Trophoblast cell (in vitro differentiated cells and primary cell): ENCODE data around the gene TMEM134.
A peak's percentile ranks its signal among the peaks of the same experiment; 100 is the strongest.

Source experiments
- DNase-seq, 2 donors: peaks; one replicate each; pipeline ENCODE4 v3.0.0-alpha.2; 2016
- H2AFZ ChIP-seq: 2 replicates; pipeline ENCODE4 v1.6.1; 2013; ENCODE audit warnings: low read length, moderate library complexity, mild to moderate bottlenecking; ENCODE audit not compliant: insufficient read depth, poor library complexity
- H2AK5ac ChIP-seq: 2 replicates; pipeline ENCODE4 v1.6.1; 2013; ENCODE audit warnings: mild to moderate bottlenecking, low read length
- H2BK120ac ChIP-seq: 2 replicates; pipeline ENCODE4 v1.6.1; 2013; ENCODE audit warnings: low read length, mild to moderate bottlenecking, moderate library complexity; ENCODE audit not compliant: insufficient read depth, poor library complexity
- H2BK12ac ChIP-seq: 2 replicates; pipeline ENCODE4 v1.6.1; 2013; ENCODE audit warnings: mild to moderate bottlenecking, low read length, moderate library complexity
- H2BK5ac ChIP-seq: 2 replicates; pipeline ENCODE4 v1.6.1; 2013; ENCODE audit warnings: low read length, low read depth, moderate library complexity, mild to moderate bottlenecking; ENCODE audit not compliant: poor library complexity
- H3K14ac ChIP-seq: 2 replicates; pipeline ENCODE4 v1.6.1; 2013; ENCODE audit warnings: mild to moderate bottlenecking, low read length
- H3K18ac ChIP-seq: 2 replicates; pipeline ENCODE4 v1.6.1; 2013; ENCODE audit warnings: mild to moderate bottlenecking, low read length
- H3K23ac ChIP-seq: 2 replicates; pipeline ENCODE4 v1.6.1; 2013; ENCODE audit warnings: low read length
- H3K27ac ChIP-seq: 2 replicates; pipeline ENCODE4 v1.5.1; 2013; ENCODE audit warnings: low read depth, mild to moderate bottlenecking, inconsistent platforms, low read length, moderate library complexity
- H3K27me3 ChIP-seq: 2 replicates; pipeline ENCODE4 v1.6.1; 2013; ENCODE audit warnings: inconsistent platforms, mild to moderate bottlenecking, low read length, moderate library complexity; ENCODE audit not compliant: insufficient read depth
- H3K36me3 ChIP-seq, 2 experiments: 1 replicate in 1 of 2; 2 replicates in 1 of 2; pipeline ENCODE4 v1.6.1; 2013; ENCODE audit warnings: low read length in 2 of 2, mild to moderate bottlenecking in 2 of 2, moderate library complexity in 1 of 2; ENCODE audit not compliant: insufficient read depth in 2 of 2, control insufficient read depth in 1 of 2
- H3K4ac ChIP-seq: 2 replicates; pipeline ENCODE4 v1.6.1; 2013; ENCODE audit warnings: low read depth, mild to moderate bottlenecking, low read length, moderate library complexity
- H3K4me1 ChIP-seq, 2 experiments: 1 replicate in 1 of 2; 2 replicates in 1 of 2; pipeline ENCODE4 v1.6.1; 2013; ENCODE audit warnings: low read length in 2 of 2, mild to moderate bottlenecking in 2 of 2, moderate library complexity in 1 of 2; ENCODE audit not compliant: insufficient read depth in 2 of 2, control insufficient read depth in 1 of 2
- H3K4me2 ChIP-seq: 2 replicates; pipeline ENCODE4 v1.6.1; 2013; ENCODE audit warnings: inconsistent platforms, mild to moderate bottlenecking, low read length, moderate library complexity
- H3K4me3 ChIP-seq: 2 replicates; pipeline ENCODE4 v1.5.1; 2013; ENCODE audit warnings: mild to moderate bottlenecking, low read depth, low read length, inconsistent platforms
- H3K79me1 ChIP-seq: one replicate; pipeline ENCODE4 v1.6.1; 2013; ENCODE audit warnings: low read length
- H3K79me2 ChIP-seq: 2 replicates; pipeline ENCODE4 v1.6.1; 2013; ENCODE audit warnings: low read length, mild to moderate bottlenecking; ENCODE audit not compliant: control insufficient read depth, insufficient read depth, poor library complexity
- H3K9ac ChIP-seq: 2 replicates; pipeline ENCODE4 v1.6.1; 2013; ENCODE audit warnings: mild to moderate bottlenecking, low read length
- H3K9me3 ChIP-seq: 2 replicates; pipeline ENCODE4 v1.6.1; 2013; ENCODE audit warnings: low read depth, mild to moderate bottlenecking, control low read depth, inconsistent platforms, low read length; ENCODE audit not compliant: insufficient read depth
- H4K12ac ChIP-seq: 2 replicates; pipeline ENCODE4 v1.6.1; 2013; ENCODE audit warnings: low read depth, mild to moderate bottlenecking, low read length, moderate library complexity
- H4K8ac ChIP-seq: 2 replicates; pipeline ENCODE4 v1.6.1; 2013; ENCODE audit warnings: low read depth, mild to moderate bottlenecking, low read length, moderate library complexity
- H4K91ac ChIP-seq: one replicate; pipeline ENCODE4 v1.6.1; 2013; ENCODE audit warnings: low read depth, mild to moderate bottlenecking, low read length, moderate library complexity
- WGBS: extraction: QIAGEN DNeasy Blood & Tissue Kit; methylation state at CpG from one replicate; pipeline ENCODE4 v1.1.7; 2013; ENCODE audit warnings: missing lambda C conversion rate; ENCODE audit not compliant: insufficient read length, insufficient coverage; ENCODE audit errors: extremely low coverage; 5-methylcytosine and 5-hydroxymethylcytosine counted together

Gene TMEM134

DNA sequence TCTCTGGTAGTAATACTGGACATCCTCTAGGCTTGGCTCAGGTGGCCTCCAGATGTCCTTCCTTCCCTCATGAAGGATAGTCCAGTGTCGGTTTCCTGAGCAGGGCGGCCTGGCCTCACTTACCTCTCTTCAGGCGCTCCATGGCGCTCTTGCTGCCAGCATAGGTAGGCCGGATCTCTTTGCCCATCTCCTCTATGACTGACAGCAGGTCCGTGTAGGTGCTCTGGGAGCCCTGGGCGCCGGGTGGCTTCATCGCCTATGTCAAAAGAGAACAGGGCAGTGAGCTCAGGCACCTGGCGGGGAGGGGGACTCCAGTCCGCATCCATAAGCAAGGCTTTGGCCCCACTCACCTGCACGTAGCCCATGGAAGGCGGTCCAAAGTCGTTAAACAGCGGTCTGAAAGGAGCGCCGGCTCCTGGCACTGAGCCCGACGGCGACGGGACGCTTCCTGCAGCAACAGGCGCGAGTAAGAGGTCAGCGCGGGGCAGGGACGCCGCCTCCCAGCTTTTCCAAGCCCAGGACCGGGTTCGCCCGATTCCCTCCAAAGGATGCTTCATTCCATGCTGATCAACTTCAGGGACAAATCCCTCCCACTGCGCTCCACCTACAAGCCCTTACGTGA, 38.3 kb upstream of the TMEM134 start:
- Histone ChIP-seq H3K27me3 (no peaks in the 10 kb centered on the region), H3K79me1 (peaks cover 24% of the 10 kb centered on the region), H3K79me2 (peaks cover 17% of the 10 kb centered on the region), H4K91ac (peak overlapping the region; percentile 90), H3K9ac (peak overlapping the region; percentile 11), H4K8ac (peak overlapping the region; percentile 91), H2AFZ (peak overlapping the region; percentile 86), H3K36me3 (peaks cover 12 to 14% of the 10 kb centered on the region in 2 experiments), H3K4ac (peak overlapping the region; percentile 35), H3K14ac (peak overlapping the region; percentile 86), H2BK12ac (peak overlapping the region; percentile 26), H3K4me2 (peak overlapping the region; percentile 63), H3K23ac (no peak overlapping the region), H3K4me3 (peak overlapping the region; percentile 73), H3K27ac (peak overlapping the region; percentile 68), H2BK120ac (no peak overlapping the region), H3K4me1 (peaks cover 23 to 36% of the 10 kb centered on the region in 2 experiments), H2BK5ac (no peak overlapping the region), H3K18ac (peak overlapping the region; percentile 61), H3K9me3 (no peaks in the 10 kb centered on the region), H4K12ac (peak overlapping the region; percentile 65), H2AK5ac (peak overlapping the region; percentile 40)
- peak in 1 of 2 donors; percentile 81 for DNase-seq
- no CpG with 5 or more reads among the region's 33 CpGs for WGBS

DNA sequence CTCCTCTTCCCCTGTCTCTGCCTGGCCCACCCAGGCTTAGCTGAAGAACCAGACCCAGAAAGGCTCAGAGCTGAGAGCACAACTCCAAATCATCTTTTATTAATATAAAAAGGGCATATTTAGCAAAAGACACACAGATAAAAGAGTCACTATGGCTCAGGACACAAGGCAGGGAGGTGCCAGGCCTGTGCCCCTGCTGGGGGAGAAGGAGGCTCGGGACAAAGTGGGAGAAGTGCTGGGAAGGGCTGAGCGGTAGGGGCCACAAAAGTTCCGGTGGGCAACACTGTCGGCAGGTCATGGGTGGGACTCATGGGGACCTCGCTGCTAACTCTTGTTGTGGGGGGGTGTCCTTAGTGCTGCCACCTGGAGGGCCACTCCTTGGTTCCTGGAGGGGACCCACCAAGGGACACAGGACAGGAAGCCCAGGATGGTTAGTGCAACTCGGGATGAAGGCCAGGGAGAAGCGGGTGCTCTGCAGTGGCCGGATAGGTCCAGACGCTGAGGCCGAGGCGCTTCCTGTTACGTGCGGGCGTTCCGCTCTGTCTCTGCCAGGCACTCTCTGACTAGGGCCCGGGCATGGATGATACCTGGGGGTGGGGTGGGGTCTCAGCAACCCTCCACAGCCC, 37.5 kb upstream of the TMEM134 start:
- Histone ChIP-seq H2BK12ac (no peak overlapping the region), H2BK120ac (no peak overlapping the region), H4K12ac (no peak overlapping the region), H3K9me3 (no peaks in the 10 kb centered on the region), H3K27me3 (no peaks in the 10 kb centered on the region), H3K4me1 (peaks cover 23 to 36% of the 10 kb centered on the region in 2 experiments), H3K4me2 (no peak overlapping the region), H3K23ac (no peak overlapping the region), H3K9ac (no peak overlapping the region), H3K4me3 (no peak overlapping the region), H4K8ac (peak overlapping the region; percentile 8), H2AK5ac (peak overlapping the region; percentile 41), H2AFZ (no peak overlapping the region), H2BK5ac (peak overlapping the region; percentile 16), H4K91ac (peak overlapping the region; percentile 2), H3K36me3 (peaks cover 20 to 22% of the 10 kb centered on the region in 2 experiments), H3K27ac (no peak overlapping the region), H3K14ac (no peak overlapping the region), H3K79me1 (peaks cover 24% of the 10 kb centered on the region), H3K79me2 (peaks cover 17% of the 10 kb centered on the region), H3K4ac (peak overlapping the region; percentile 71), H3K18ac (peak overlapping the region; percentile 30)
- no CpG with 5 or more reads among the region's 16 CpGs for WGBS
- DNase-seq: no peak

GRCh38 chr11:67505605-67506396, 36.8 kb upstream of the TMEM134 start:
- H4K91ac ChIP-seq: peak overlapping the region; percentile 95
- H2AK5ac ChIP-seq: peak overlapping the region; percentile 90
- no peaks in the 10 kb centered on the region for H3K9me3 ChIP-seq
- peak overlapping the region; percentile 73 for H3K14ac ChIP-seq
- peak overlapping the region; percentile 12 for H3K9ac ChIP-seq
- no peak overlapping the region for H3K4me3 ChIP-seq
- H3K79me1 ChIP-seq: peaks cover 24% of the 10 kb centered on the region
- H2AFZ ChIP-seq: peak overlapping the region; percentile 4
- H3K27me3 ChIP-seq: no peaks in the 10 kb centered on the region
- WGBS: no CpG with 5 or more reads among the region's 17 CpGs
- peak overlapping the region; percentile 91 for H2BK12ac ChIP-seq
- H2BK120ac ChIP-seq: peak overlapping the region; percentile 90
- H2BK5ac ChIP-seq: peak overlapping the region; percentile 92
- peaks cover 17% of the 10 kb centered on the region for H3K79me2 ChIP-seq
- peaks cover 26 to 27% of the 10 kb centered on the region in 2 experiments for H3K36me3 ChIP-seq
- peak overlapping the region; percentile 93 for H3K27ac ChIP-seq
- peaks cover 23 to 36% of the 10 kb centered on the region in 2 experiments for H3K4me1 ChIP-seq
- peak overlapping the region; percentile 4 for H3K4ac ChIP-seq
- peak overlapping the region; percentile 95 for H3K4me2 ChIP-seq
- H3K18ac ChIP-seq: peak overlapping the region; percentile 78
- H3K23ac ChIP-seq: no peak overlapping the region
- peak overlapping the region; percentile 92 for H4K12ac ChIP-seq
- peak overlapping the region; percentile 85 for H4K8ac ChIP-seq
- peak; percentile 94 to 97 for DNase-seq

- Histone ChIP-seq H3K9ac (peak within 1 kb of the TSS; percentile 78), H3K4me1 (peaks cover 23 to 36% of the 10 kb centered on the region in 2 experiments), H3K4ac (peak within 1 kb of the TSS; percentile 12), H2BK12ac (peak within 1 kb of the TSS; percentile 91), H4K91ac (peak within 1 kb of the TSS; percentile 95), H2BK5ac (peak within 1 kb of the TSS; percentile 92), H3K36me3 (peaks cover 31 to 32% of the 10 kb centered on the region in 2 experiments), H3K9me3 (no peaks in the 10 kb centered on the region), H3K27ac (peak within 1 kb of the TSS; percentile 93), H4K8ac (peak within 1 kb of the TSS; percentile 85), H3K79me1 (peaks cover 24% of the 10 kb centered on the region), H2AFZ (peak within 1 kb of the TSS; percentile 65), H4K12ac (peak within 1 kb of the TSS; percentile 92), H3K79me2 (peaks cover 17% of the 10 kb centered on the region), H3K18ac (peak within 1 kb of the TSS; percentile 85), H3K23ac (no peak within 1 kb of the TSS), H3K4me2 (peak within 1 kb of the TSS; percentile 95), H3K4me3 (peak within 1 kb of the TSS; percentile 84), H2BK120ac (peak within 1 kb of the TSS; percentile 90), H3K27me3 (no peaks in the 10 kb centered on the region), H3K14ac (peak within 1 kb of the TSS; percentile 82), H2AK5ac (peak within 1 kb of the TSS; percentile 90)
- no CpG with 5 or more reads among the region's 58 CpGs for WGBS
- DNase-seq: peak; percentile 76 to 82
Observed at GRCh38 chr11:67504950-67505581, 36.0 kb upstream of the TMEM134 start, which contains the start of gene PITPNM1. Gene PITPNM1 (minus strand): TSS chr11:67505363. CDS start chr11:67504180, 1,183 bp downstream.
